ENCODE data around the gene GLRA1. TPM values are rescaled to one million over a fixed set of nuclear protein-coding genes. Genes with fewer than 3 reads are reported as not detected.

Gene GLRA1
- polyA plus RNA-seq, 1 experiment = not detected

GRCh38 chr5:151805414-151806223, 119.0 kb downstream of the GLRA1 start:
- Histone ChIP-seq H3K27me3 (ENCODE audit: control insufficient read depth, insufficient read depth, low read length) (no peaks in the 10 kb centered on the region), H3K4me3 (ENCODE audit: low read depth, low read length) (no peak overlapping the region), H3K27ac (ENCODE audit: low read depth, low read length) (no peak overlapping the region), H3K9me3 (ENCODE audit: control insufficient read depth, insufficient read depth, low read length) (no peaks in the 10 kb centered on the region)
- ChIA-PET CTCF (interaction anchor here (1.0 to 1.2 kb wide), 3 partner anchors 20 to 338 kb away, joined by 3 to 6 read pairs (median 6); partner anchors contain the start of gene G3BP1), POLR2A (interaction anchor here (0.6 to 0.9 kb wide), 2 partner anchors 65 to 145 kb away, joined by 3 read pairs; no protein-coding TSS in a partner anchor)
- no peak for DNase-seq (ENCODE audit: low read depth, low spot score)
- no peak for TF ChIP-seq CTCF (IDR thresholded peaks at IDR 0.05; ENCODE audit: low read depth, low read length)

GRCh38 chr5:151800532-151800931, 124.1 kb downstream of the GLRA1 start:
- ChIA-PET CTCF (interaction anchor here (2.2 to 2.3 kb wide), 2 partner anchors 25 to 149 kb away, joined by 9 to 12 read pairs; no protein-coding TSS in a partner anchor), POLR2A (interaction anchor here (0.7 kb wide), 1 partner anchor 29 kb away, joined by 7 read pairs; the partner anchor contains the start of gene G3BP1)
- DNase-seq (ENCODE audit: low read depth, low spot score) = no peak

DNA sequence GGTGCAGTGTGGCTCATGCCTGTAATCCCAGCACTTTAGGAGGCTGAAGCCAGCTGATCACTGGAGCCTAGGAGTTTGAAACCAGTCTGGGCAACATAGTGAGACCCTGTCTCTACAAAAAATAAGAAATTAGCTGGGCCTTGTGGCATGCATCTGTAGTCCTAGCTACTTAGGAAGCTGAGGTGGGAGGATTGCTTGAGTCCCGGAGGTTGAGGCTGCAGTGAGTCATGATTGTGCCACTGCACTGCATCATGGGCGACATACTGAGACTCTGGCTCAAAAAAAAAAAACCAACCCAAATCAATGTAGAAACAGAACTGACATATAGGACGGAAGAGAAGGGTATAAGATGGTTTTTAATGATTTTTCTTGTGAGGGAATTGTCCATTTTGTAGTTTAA, 125.2 kb downstream of the GLRA1 start:
- POLR2A ChIA-PET = interaction anchor here (0.7 kb wide), 1 partner anchor 304 kb away, joined by 3 read pairs; no protein-coding TSS in a partner anchor
- Histone ChIP-seq H3K9me3 (ENCODE audit: control insufficient read depth, insufficient read depth, low read length) (no peaks in the 10 kb centered on the region), H3K27me3 (ENCODE audit: control insufficient read depth, insufficient read depth, low read length) (no peaks in the 10 kb centered on the region), H3K27ac (ENCODE audit: low read depth, low read length) (no peak overlapping the region), H3K4me3 (ENCODE audit: low read depth, low read length) (no peak overlapping the region)
- TF ChIP-seq CTCF (IDR thresholded peaks at IDR 0.05; ENCODE audit: low read depth, low read length) = no peak
- DNase-seq (ENCODE audit: low read depth, low spot score) = no peak
- CTCF ChIA-PET = interaction anchor here (0.6 to 2.3 kb wide), 4 partner anchors 26 to 148 kb away, joined by 3 to 9 read pairs (median 4); no protein-coding TSS in a partner anchor

More at GRCh38 chr5:151800532-151800931, 124.1 kb downstream of the GLRA1 start:
- Histone ChIP-seq H3K4me3 (ENCODE audit: low read depth, low read length) (no peak overlapping the region), H3K9me3 (ENCODE audit: control insufficient read depth, insufficient read depth, low read length) (no peaks in the 10 kb centered on the region), H3K27me3 (ENCODE audit: control insufficient read depth, insufficient read depth, low read length) (no peaks in the 10 kb centered on the region), H3K27ac (ENCODE audit: low read depth, low read length) (no peak overlapping the region)
- TF ChIP-seq CTCF (IDR thresholded peaks at IDR 0.05; ENCODE audit: low read depth, low read length) = no peak

GRCh38 chr5:151798674-151799073, 126.0 kb downstream of the GLRA1 start:
- no peak for DNase-seq (ENCODE audit: low read depth, low spot score)
- Histone ChIP-seq H3K27ac (ENCODE audit: low read depth, low read length) (no peak overlapping the region), H3K4me3 (ENCODE audit: low read depth, low read length) (no peak overlapping the region), H3K9me3 (ENCODE audit: control insufficient read depth, insufficient read depth, low read length) (no peaks in the 10 kb centered on the region), H3K27me3 (ENCODE audit: control insufficient read depth, insufficient read depth, low read length) (no peaks in the 10 kb centered on the region)
- ChIA-PET POLR2A (interaction anchor here (1.4 kb wide), 1 partner anchor 102 kb away, joined by 3 read pairs; no protein-coding TSS in a partner anchor), CTCF (interaction anchor here (0.6 to 1.6 kb wide), 2 partner anchors 9 to 26 kb away, joined by 4 to 6 read pairs; no protein-coding TSS in a partner anchor)
- TF ChIP-seq CTCF (IDR thresholded peaks at IDR 0.05; ENCODE audit: low read depth, low read length) = no peak

DNA sequence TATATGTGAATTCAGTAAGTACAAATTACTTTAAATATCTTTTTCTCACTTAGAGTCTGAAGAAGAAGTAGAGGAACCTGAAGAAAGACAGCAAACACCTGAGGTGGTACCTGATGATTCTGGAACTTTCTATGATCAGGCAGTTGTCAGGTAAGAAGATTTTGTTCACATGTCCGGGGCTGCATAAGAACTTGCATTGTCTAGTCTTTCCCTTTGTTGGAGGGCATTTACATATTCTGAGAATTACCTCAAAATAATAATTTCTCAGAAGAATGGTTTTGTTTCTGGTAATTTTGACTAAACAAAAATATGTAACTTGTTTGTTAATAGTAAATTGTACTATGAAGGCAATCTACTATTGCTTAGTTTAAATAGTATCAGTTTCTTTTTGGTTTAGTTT, 129.2 kb downstream of the GLRA1 start:
- Histone ChIP-seq H3K27ac (ENCODE audit: low read depth, low read length) (no peak overlapping the region), H3K27me3 (ENCODE audit: control insufficient read depth, insufficient read depth, low read length) (no peaks in the 10 kb centered on the region), H3K4me3 (ENCODE audit: low read depth, low read length) (no peak overlapping the region), H3K9me3 (ENCODE audit: control insufficient read depth, insufficient read depth, low read length) (no peaks in the 10 kb centered on the region)
- no peak for DNase-seq (ENCODE audit: low read depth, low spot score)
- no peak for TF ChIP-seq CTCF (IDR thresholded peaks at IDR 0.05; ENCODE audit: low read depth, low read length)
- ChIA-PET CTCF (no interaction called here), POLR2A (no interaction called here)
